Activated CD4-positive, alpha-beta memory T cell treated with anti-CD3 and anti-CD28 coated beads for 36 hours (primary cell): ENCODE measurements around the gene MCRIP2. TPM values are rescaled to one million over a fixed set of nuclear protein-coding genes. Genes with fewer than 3 reads are reported as not detected.

ENCODE experiments used
- CTCF ChIA-PET: fragments of 350-600 bp; sonication (Branson Sonifier 250); formaldehyde crosslinking; loops from one replicate; lab custom pipeline; 2021; ENCODE audit warnings: antibody characterized with exemption, inconsistent platforms; lab: Charles Lee
- POLR2A ChIA-PET: fragments of 350-600 bp; sonication (Branson Sonifier 250); formaldehyde crosslinking; loops from one replicate; lab custom pipeline; 2021; ENCODE audit warnings: antibody characterized with exemption; lab: Charles Lee
- DNase-seq: peaks from one replicate; pipeline ENCODE4 v3.0.0-alpha.2; 2020
- H3K27ac Mint-ChIP-seq: one replicate; pipeline ENCODE4 v1.8.0; 2021; ENCODE audit warnings: mixed read lengths
- H3K27me3 Mint-ChIP-seq: one replicate; pipeline ENCODE4 v1.8.0; 2021; ENCODE audit warnings: mixed read lengths
- H3K36me3 Mint-ChIP-seq: one replicate; pipeline ENCODE4 v1.8.0; 2021; ENCODE audit warnings: mixed read lengths
- H3K4me1 Mint-ChIP-seq: one replicate; pipeline ENCODE4 v1.8.0; 2021; ENCODE audit warnings: low read depth, mixed read lengths
- H3K4me3 Mint-ChIP-seq: one replicate; pipeline ENCODE4 v1.8.0; 2021; ENCODE audit warnings: mild to moderate bottlenecking, mixed read lengths
- H3K9me3 Mint-ChIP-seq: one replicate; pipeline ENCODE4 v1.8.0; 2021; ENCODE audit warnings: mixed read lengths
- intact Hi-C: fragments of 100-400 bp; cut with micrococcal nuclease; formaldehyde crosslinking; loops from one replicate; pipeline ENCODE4 v1.15.1; 2023
- total RNA-seq, 2 experiments: library from RNA; stranded (reverse); gene quantifications; one replicate each; pipeline ENCODE4 v1.2.3, GENCODE V29; 2021

The MCRIP2 gene
- total RNA-seq, 2 experiments from 2014 or later = 41.1 to 44.1 TPM

DNA sequence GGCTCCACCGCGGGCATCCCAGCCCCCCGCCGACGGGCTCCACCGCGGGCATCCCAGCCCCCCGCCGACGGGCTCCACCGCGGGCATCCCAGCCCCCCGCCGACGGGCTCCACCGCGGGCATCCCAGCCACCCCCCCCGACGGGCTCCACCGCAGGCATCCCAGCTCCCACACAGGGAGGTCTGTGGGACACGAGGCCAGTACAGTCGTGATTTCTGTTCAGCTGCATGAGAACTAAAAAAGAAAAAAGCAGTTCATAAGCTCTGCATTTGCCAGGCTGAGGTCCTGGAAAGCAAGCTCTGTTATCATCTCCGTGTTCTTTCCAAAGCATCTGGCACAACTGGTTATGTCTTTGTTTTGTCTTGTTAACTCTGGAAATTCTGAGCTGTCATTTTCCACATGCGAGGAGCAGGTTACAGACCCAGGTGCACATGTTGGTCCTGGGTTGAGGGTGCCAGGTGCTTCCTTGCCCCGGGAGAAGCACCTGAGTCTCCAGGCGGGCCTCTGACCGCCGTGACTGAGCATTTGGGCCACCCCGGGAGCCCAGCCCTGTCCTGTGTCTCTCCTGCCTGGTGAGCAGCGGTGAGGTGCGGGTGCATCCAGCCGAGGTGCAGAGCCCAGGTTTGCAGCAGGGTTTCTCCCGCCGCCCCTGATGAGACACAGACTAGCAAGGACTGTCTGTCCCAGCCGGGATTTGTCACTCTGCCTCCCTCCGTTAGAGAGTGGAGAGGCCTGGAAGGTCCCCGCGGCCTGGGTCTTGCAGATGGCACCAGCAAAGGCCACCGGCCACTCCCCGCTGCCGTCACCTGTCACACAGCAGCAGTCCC, 20.7 kb upstream of the MCRIP2 start:
- CTCF ChIA-PET = interaction anchor here (1.0 to 2.0 kb wide), 2 partner anchors 10 to 11 kb away, joined by 3 to 6 read pairs; no protein-coding TSS in a partner anchor
- Mint-ChIP-seq H3K36me3 (no peaks in the 10 kb centered on the region), H3K9me3 (no peaks in the 10 kb centered on the region), H3K4me1 (no peaks in the 10 kb centered on the region), H3K4me3 (no peak overlapping the region), H3K27ac (no peak overlapping the region), H3K27me3 (no peaks in the 10 kb centered on the region)
- DNase-seq = no peak
- intact Hi-C loops = no loop called here
- POLR2A ChIA-PET = no interaction called here

DNA sequence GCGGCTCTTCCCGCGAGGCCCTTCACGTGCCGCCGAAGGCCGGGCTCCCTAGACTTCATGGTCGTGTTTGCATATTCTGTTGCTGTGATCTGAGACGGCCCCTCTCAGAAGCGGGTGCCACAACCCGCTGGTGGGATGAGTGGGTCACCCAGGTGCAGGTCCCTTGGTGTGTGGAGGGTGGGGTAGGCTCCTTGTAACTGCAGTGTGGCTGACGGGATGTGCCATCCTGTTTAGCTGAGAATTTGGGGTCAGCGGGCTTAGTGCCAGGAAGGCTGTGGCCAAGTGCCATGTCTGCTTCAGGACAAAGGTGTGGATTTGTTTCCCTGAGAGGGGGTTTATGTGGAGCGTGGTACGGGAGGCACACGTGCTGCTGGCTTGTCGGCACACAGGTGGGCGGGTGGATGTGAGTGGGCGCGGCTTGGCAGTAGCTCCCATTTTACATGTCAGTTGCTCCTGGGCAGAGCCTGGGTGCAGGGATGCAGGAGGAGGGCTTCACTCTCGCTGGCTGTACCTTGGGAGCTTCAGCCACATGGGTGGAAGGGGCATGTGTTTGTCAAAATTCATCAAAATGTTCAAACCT, 20.0 kb upstream of the MCRIP2 start:
- H3K4me1 Mint-ChIP-seq = no peaks in the 10 kb centered on the region

DNA sequence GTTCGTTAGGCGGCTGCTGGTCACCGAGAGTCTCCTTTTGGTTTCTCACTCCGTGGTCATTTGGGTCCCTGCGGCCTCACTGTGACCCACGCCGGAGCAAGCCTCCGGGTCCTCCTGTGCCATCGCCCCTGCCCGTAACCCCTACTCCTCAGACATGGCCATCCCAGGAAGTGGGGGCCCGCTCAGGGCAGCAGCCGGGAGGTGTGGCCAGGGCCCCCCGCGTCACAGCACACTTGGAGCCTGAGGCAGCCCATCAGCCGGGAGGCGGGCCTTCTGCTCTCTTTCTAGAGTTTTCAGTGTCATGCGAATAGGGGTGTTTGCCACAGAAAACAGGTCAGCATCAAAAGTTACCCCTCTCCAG, 18.7 kb upstream of the MCRIP2 start:
- Mint-ChIP-seq H3K36me3 (no peaks in the 10 kb centered on the region), H3K27me3 (no peaks in the 10 kb centered on the region), H3K4me1 (no peaks in the 10 kb centered on the region), H3K4me3 (no peak overlapping the region), H3K9me3 (no peaks in the 10 kb centered on the region), H3K27ac (no peak overlapping the region)
- ChIA-PET POLR2A (no interaction called here), CTCF (no interaction called here)
- intact Hi-C loops = no loop called here
- DNase-seq = no peak

More for the DNA sequence above, 20.0 kb upstream of the MCRIP2 start:
- intact Hi-C loops = no loop called here
- DNase-seq = no peak
- CTCF ChIA-PET = no interaction called here
- H3K27ac Mint-ChIP-seq = no peak overlapping the region
- H3K27me3 Mint-ChIP-seq = no peaks in the 10 kb centered on the region
- no peaks in the 10 kb centered on the region for H3K36me3 Mint-ChIP-seq
- no peaks in the 10 kb centered on the region for H3K9me3 Mint-ChIP-seq
- no peak overlapping the region for H3K4me3 Mint-ChIP-seq
- POLR2A ChIA-PET = no interaction called here

DNA sequence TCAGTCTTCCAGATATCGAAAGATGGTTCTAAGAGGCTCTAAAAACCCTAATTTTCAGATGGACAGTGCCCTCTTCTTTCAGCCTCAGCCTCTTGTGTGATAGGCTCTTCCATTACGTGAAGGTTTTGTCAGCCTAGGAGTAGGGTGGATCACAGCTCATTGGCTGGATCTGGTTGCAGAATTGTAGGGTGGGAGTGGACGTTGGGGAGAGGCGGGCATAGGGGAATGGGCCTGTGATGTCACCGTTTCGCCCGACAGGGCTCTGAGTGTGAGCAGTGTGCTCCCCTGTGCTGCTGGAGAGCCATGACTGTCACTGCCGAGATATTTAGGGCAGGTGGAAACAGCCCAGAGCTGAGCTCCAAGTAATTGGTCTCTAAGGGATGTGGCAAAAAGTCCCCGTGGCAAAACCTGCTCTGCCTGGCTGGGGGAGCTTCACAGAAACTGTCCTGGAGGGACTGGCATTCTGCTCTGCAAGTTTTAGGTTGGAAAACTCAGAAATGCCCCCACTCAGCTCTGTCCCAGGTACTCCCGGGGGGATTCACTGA, 17.0 kb upstream of the MCRIP2 start:
- Mint-ChIP-seq H3K4me1 (no peaks in the 10 kb centered on the region), H3K27me3 (no peaks in the 10 kb centered on the region), H3K9me3 (no peaks in the 10 kb centered on the region), H3K27ac (no peak overlapping the region), H3K4me3 (no peak overlapping the region), H3K36me3 (no peaks in the 10 kb centered on the region)
- intact Hi-C loops = no loop called here
- ChIA-PET POLR2A (interaction anchor here (1.3 kb wide), 1 partner anchor 12 kb away, joined by 3 read pairs; the partner anchor contains the start of gene METTL26), CTCF (interaction anchor here (1.1 to 1.7 kb wide), 2 partner anchors 14 to 23 kb away, joined by 4 to 6 read pairs; no protein-coding TSS in a partner anchor)
- no peak for DNase-seq

DNA sequence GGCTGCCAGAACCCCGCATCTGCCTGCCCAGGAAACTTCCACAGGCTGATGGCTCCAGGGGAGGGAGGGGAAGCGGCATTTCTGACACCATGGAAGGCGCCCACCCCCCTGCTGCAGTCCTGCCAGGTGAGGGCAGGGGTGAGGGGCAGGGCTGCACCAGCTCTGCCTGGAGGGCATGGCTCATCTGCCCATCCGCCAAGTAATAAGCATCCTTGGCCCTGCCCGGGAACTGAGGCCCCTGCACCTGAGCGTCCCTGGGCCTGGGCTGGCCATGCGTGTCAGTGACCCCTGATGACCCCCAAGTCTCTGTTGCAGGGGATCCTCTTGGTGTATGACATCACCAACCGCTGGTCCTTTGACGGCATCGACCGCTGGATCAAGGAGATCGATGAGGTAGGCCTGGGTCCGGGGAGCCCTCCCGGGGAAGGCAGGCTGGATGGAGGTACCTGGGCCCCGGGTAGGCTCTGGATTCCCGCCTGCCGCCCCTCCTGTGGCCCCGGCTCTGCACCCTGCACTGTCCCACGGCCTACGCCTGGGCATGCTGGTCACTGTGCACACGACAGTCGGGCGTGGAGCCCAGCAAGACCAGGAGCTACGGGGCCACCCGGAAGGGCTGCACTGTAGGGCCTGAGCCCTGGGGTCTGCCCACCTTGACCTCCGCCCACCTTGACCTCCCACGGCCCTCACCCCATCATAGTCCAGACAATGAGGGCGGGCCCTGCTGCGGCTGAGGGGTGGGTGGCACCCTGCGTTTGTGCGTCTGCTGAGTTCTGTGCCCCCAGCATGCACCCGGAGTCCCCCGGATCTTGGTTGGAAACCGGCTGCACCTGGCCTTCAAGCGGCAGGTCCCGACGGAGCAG, 16.3 kb upstream of the MCRIP2 start:
- no peak for DNase-seq
- no peaks in the 10 kb centered on the region for H3K27me3 Mint-ChIP-seq
- H3K36me3 Mint-ChIP-seq = no peaks in the 10 kb centered on the region
- no peaks in the 10 kb centered on the region for H3K4me1 Mint-ChIP-seq
- H3K9me3 Mint-ChIP-seq = no peaks in the 10 kb centered on the region
- H3K27ac Mint-ChIP-seq = no peak overlapping the region
- ChIA-PET CTCF (interaction anchor here (1.1 to 1.7 kb wide), 2 partner anchors 15 to 22 kb away, joined by 4 to 6 read pairs; no protein-coding TSS in a partner anchor), POLR2A (interaction anchor here (1.3 kb wide), 1 partner anchor 11 kb away, joined by 3 read pairs; the partner anchor contains the start of gene METTL26)
- H3K4me3 Mint-ChIP-seq = no peak overlapping the region
- intact Hi-C loops = no loop called here

DNA sequence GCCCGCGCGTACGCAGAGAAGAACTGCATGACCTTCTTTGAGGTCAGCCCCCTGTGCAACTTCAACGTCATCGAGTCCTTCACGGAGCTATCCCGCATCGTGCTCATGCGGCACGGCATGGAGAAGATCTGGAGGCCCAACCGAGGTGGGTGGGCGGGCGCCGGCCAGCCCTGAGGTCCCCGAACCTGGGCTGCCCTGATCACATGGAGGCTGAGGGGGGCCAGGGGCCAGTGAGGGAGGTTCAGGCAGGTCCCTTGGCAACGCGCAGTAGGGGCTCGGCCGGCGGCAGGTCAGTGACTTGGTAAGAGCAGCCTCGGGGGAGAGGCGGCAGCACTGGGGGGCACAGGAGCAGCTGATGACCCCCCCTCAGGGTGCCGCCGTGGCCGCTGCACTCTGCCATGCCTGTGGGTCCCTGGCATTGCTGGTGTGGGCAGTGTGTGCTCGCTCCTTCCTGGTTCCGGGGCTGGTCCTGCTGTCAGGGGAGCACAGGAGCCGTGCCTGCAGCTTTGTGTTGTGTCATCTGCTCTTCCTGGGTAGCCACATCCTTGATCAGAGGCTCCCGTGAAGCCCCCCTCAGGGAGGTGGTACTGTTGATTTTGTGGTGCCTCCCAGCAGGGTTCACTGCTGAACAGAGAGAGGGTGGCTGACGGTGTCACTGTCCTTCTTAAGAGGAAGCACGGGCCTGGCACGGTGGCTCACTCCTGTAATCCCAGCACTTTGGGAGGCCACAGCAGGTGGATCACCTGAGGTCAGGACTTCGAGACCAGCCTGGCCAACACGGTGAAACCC, 15.5 kb upstream of the MCRIP2 start:
- no peaks in the 10 kb centered on the region for H3K36me3 Mint-ChIP-seq
- no peak overlapping the region for H3K27ac Mint-ChIP-seq
- H3K9me3 Mint-ChIP-seq = no peaks in the 10 kb centered on the region
- DNase-seq = no peak
- H3K4me3 Mint-ChIP-seq = no peak overlapping the region
- intact Hi-C loops = no loop called here
- no peaks in the 10 kb centered on the region for H3K4me1 Mint-ChIP-seq
- no peaks in the 10 kb centered on the region for H3K27me3 Mint-ChIP-seq
- ChIA-PET CTCF (no interaction called here), POLR2A (no interaction called here)

DNA sequence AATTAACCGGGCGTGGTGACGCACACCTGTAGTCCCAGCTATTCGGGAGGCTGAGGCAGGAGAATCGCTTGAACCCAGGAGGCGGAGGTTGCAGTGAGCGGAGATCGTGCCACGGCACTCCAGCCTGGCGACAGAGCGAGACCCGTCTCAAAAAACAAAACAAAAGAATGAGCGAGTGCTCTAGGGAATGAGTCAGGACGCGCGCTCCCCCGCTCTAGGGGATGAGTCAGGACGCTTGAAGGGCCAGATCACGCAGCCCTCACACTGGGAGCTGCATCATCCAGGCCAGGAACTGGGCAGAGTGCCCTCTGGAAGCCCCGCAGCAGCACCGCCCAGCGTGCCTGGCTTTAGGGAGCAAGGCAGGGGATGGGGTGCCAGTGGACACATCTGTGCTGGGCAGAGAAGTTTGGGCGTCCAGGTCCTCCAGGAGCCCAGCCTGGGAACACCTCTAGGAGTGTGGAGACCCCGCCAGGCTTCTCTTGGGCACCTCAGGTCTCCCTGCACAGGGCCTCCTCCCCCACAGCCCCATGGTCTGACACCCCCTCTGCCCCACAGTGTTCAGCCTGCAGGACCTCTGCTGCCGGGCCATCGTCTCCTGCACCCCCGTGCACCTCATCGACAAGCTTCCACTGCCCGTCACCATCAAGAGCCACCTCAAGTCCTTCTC, 14.7 kb upstream of the MCRIP2 start:
- Mint-ChIP-seq H3K4me3 (no peak overlapping the region), H3K4me1 (no peaks in the 10 kb centered on the region), H3K27me3 (no peaks in the 10 kb centered on the region), H3K36me3 (no peaks in the 10 kb centered on the region), H3K9me3 (no peaks in the 10 kb centered on the region), H3K27ac (no peak overlapping the region)
- intact Hi-C loops = no loop called here
- ChIA-PET CTCF (no interaction called here), POLR2A (no interaction called here)
- no peak for DNase-seq

DNA sequence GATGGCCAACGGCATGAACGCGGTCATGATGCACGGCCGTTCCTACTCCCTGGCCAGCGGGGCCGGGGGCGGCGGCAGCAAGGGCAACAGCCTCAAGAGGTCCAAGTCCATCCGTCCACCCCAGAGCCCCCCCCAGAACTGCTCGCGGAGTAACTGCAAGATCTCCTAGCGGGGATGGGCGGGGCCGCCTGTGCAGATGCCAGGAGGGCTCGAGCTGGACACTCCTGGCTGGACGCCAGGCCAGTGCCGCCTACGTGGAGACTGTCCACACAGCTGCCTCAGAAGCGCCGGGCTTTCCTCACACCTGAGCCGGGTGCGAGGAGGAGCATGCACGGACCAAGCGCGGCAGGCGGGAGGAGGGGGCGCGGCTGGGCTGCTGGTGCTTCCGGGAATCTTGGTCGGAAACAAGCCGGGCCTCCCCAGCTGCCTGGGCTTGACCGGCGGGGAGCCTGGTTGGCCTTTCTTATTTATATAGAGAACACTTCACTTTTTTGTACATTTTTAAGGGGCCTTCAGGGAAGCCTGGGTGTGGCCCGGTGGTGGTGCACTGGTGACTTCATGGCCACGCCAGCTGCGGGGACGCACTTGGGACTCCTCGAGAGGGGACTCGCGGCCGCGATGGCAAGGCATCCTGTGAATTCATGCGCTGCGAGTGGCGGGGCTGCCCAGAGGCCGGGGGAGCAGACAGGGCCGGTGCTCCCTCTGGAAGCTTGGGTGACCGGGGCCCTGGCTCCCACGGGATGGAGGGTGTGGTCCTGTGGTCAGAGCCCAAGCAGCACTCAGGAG, 14.0 kb upstream of the MCRIP2 start:
- H3K36me3 Mint-ChIP-seq = no peaks in the 10 kb centered on the region
- H3K4me3 Mint-ChIP-seq = no peak overlapping the region
- no peak for DNase-seq
- ChIA-PET POLR2A (no interaction called here), CTCF (no interaction called here)
- no peaks in the 10 kb centered on the region for H3K9me3 Mint-ChIP-seq
- H3K27ac Mint-ChIP-seq = no peak overlapping the region
- no peaks in the 10 kb centered on the region for H3K27me3 Mint-ChIP-seq
- H3K4me1 Mint-ChIP-seq = no peaks in the 10 kb centered on the region
- intact Hi-C loops = no loop called here

DNA sequence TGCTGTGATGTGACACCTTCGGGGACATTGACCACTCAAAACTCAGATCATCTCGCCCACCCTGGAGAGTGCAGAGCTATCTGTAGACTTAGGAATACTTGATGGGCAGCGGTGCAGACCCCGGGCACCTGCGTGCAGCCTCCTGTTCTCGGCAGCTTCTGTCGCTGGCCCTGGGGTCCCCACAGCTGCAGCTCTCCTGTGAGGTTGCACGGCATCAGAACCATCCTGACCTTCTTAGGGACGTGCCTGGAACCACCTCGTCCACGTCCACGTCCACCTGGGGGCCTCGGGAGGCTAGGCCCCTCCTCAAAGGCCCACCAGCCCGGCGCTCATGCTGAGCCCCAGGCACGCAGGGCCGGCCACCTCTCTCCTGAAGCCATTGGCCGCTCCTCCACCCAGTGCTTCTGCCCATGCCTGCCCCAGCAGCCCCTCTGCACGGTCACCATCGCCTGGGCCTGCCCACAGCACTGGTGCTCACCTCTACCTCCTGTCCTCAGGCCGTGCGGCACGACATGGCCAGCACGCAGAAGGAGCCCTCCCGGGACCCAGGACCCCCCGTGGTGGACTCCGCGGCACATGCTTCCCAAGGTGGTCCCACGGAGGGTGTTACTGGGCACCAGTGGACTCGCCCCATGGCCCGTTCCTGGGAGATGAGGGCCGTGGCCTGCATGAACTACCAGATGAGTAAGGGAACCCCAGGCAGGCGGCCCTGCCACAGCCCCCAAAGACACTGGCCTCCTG, 13.1 kb upstream of the MCRIP2 start:
- ChIA-PET POLR2A (no interaction called here), CTCF (no interaction called here)
- DNase-seq = no peak
- no peak overlapping the region for H3K4me3 Mint-ChIP-seq
- H3K27me3 Mint-ChIP-seq = no peaks in the 10 kb centered on the region
- intact Hi-C loops = no loop called here
- no peaks in the 10 kb centered on the region for H3K36me3 Mint-ChIP-seq
- no peaks in the 10 kb centered on the region for H3K9me3 Mint-ChIP-seq
- H3K27ac Mint-ChIP-seq = no peak overlapping the region
- H3K4me1 Mint-ChIP-seq = no peaks in the 10 kb centered on the region

DNA sequence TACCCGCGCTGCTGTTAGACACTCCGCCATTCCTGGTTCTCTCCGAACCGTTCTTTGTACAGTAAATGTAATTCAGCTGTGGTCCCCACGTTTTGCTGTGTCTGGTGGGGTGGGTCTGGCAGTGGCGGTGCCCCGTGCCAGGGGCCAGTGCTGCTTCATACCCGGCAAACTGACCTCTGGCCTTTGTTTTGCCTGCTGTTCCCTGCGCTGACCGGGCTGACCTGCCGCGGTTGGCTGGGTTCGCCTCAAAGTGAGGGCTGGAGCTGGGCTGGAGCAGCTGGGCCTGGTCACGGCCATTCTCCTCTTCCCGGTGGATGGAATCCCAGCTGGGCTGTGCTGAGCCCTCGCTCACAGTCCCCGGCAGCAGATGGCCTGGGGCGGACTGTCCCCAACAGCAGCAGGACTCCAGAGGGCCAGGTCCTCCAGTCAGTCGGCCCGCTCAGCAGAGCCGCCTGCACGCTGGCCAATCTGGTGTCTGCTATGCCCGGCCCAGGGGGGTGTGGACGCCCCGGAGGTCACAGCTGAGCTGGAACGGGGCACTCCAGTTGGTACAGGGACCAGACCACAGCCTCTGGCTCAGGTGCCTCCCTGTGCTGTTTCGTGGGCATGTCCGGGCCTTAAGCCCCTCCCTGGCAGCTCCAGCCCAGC, 12.3 kb upstream of the MCRIP2 start:
- Mint-ChIP-seq H3K9me3 (no peaks in the 10 kb centered on the region), H3K27ac (no peak overlapping the region), H3K27me3 (no peaks in the 10 kb centered on the region), H3K4me1 (no peaks in the 10 kb centered on the region), H3K4me3 (no peak overlapping the region), H3K36me3 (no peaks in the 10 kb centered on the region)
- intact Hi-C loops = no loop called here
- no peak for DNase-seq
- CTCF ChIA-PET = no interaction called here
- POLR2A ChIA-PET = no interaction called here
